ENCODE data around the gene MTHFD1L.

GRCh38 chr6:151070631-151071051 lies 205.1 kb downstream of the MTHFD1L start:
- no peak for TF ChIP-seq CTCF (IDR thresholded peaks at IDR 0.05; ENCODE audit: insufficient read depth, low read depth, low read length)
- TF ChIP-seq EZH2 (IDR thresholded peaks at IDR 0.05; ENCODE audit: insufficient read depth, low read length), result no peak

Data from astrocyte (in vitro differentiated cells and primary cell).